ENCODE results near the gene LBR.

LBR gene

GRCh38 chr1:225378880-225379279 is 49.0 kb downstream of the LBR start (continued):
- TF ChIP-seq ZNF398 (tag by site-specific recombination; IDR thresholded peaks at IDR 0.05) (peak; percentile 36; the same call in 1 of the 2 replicates), MYNN (tag by site-specific recombination; IDR thresholded peaks at IDR 0.05; ENCODE audit: borderline replicate concordance) (no peak), SP2 (tag by site-specific recombination; IDR thresholded peaks at IDR 0.05) (no peak), ZNF777 (tag by site-specific recombination; IDR thresholded peaks at IDR 0.05; ENCODE audit: borderline replicate concordance) (no peak), ZNF658 (tag by site-specific recombination; IDR thresholded peaks at IDR 0.05) (no peak), ZEB2 (tag by site-specific recombination; IDR thresholded peaks at IDR 0.05) (peak; percentile 61; the same call in 1 of the 2 replicates), INSM2 (tag by site-specific recombination; IDR thresholded peaks at IDR 0.05) (peak; percentile 91), ZNF660 (tag by site-specific recombination; IDR thresholded peaks at IDR 0.05) (peak; percentile 95), ZNF140 (tag by site-specific recombination; IDR thresholded peaks at IDR 0.05) (no peak), ZFP69B (tag by site-specific recombination; IDR thresholded peaks at IDR 0.05) (0 out of 2 replicates have a peak, but pooled peaks have one; percentile 35), PRDM2 (tag by site-specific recombination; IDR thresholded peaks at IDR 0.05; ENCODE audit: borderline replicate concordance) (no peak), ZNF37A (tag by site-specific recombination; IDR thresholded peaks at IDR 0.05) (no peak), ZBTB1 (tag by site-specific recombination; IDR thresholded peaks at IDR 0.05) (no peak), ZNF155 (tag by site-specific recombination; IDR thresholded peaks at IDR 0.05) (no peak), OSR2 (tag by site-specific recombination; IDR thresholded peaks at IDR 0.05) (peak; percentile 70), ZNF776 (tag by site-specific recombination; IDR thresholded peaks at IDR 0.05; ENCODE audit: borderline replicate concordance) (no peak), ZNF366 (tag by site-specific recombination; conservative IDR thresholded peaks at IDR 0.05) (no peak), ZNF354C (tag by site-specific recombination; IDR thresholded peaks at IDR 0.05; ENCODE audit: borderline replicate concordance, low read depth) (no peak), ZNF239 (tag by site-specific recombination; IDR thresholded peaks at IDR 0.05) (no peak), ZNF768 (tag by site-specific recombination; IDR thresholded peaks at IDR 0.05) (no peak), ZNF138 (tag by site-specific recombination; IDR thresholded peaks at IDR 0.05; ENCODE audit: borderline replicate concordance) (no peak), TCF7L2 (IDR thresholded peaks at IDR 0.05; ENCODE audit: borderline replicate concordance, low read depth, low read length) (no peak), SP3 (tag by site-specific recombination; IDR thresholded peaks at IDR 0.05) (no peak), ZNF121 (tag by site-specific recombination; IDR thresholded peaks at IDR 0.05) (no peak)
- TF ChIP-seq, protein P1, sequence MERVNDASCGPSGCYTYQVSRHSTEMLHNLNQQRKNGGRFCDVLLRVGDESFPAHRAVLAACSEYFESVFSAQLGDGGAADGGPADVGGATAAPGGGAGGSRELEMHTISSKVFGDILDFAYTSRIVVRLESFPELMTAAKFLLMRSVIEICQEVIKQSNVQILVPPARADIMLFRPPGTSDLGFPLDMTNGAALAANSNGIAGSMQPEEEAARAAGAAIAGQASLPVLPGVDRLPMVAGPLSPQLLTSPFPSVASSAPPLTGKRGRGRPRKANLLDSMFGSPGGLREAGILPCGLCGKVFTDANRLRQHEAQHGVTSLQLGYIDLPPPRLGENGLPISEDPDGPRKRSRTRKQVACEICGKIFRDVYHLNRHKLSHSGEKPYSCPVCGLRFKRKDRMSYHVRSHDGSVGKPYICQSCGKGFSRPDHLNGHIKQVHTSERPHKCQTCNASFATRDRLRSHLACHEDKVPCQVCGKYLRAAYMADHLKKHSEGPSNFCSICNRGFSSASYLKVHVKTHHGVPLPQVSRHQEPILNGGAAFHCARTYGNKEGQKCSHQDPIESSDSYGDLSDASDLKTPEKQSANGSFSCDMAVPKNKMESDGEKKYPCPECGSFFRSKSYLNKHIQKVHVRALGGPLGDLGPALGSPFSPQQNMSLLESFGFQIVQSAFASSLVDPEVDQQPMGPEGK (tag by site-specific recombination; IDR thresholded peaks at IDR 0.05), result peak; percentile 17; the same call in 1 of the 2 replicates
- TF ChIP-seq, protein P2, sequence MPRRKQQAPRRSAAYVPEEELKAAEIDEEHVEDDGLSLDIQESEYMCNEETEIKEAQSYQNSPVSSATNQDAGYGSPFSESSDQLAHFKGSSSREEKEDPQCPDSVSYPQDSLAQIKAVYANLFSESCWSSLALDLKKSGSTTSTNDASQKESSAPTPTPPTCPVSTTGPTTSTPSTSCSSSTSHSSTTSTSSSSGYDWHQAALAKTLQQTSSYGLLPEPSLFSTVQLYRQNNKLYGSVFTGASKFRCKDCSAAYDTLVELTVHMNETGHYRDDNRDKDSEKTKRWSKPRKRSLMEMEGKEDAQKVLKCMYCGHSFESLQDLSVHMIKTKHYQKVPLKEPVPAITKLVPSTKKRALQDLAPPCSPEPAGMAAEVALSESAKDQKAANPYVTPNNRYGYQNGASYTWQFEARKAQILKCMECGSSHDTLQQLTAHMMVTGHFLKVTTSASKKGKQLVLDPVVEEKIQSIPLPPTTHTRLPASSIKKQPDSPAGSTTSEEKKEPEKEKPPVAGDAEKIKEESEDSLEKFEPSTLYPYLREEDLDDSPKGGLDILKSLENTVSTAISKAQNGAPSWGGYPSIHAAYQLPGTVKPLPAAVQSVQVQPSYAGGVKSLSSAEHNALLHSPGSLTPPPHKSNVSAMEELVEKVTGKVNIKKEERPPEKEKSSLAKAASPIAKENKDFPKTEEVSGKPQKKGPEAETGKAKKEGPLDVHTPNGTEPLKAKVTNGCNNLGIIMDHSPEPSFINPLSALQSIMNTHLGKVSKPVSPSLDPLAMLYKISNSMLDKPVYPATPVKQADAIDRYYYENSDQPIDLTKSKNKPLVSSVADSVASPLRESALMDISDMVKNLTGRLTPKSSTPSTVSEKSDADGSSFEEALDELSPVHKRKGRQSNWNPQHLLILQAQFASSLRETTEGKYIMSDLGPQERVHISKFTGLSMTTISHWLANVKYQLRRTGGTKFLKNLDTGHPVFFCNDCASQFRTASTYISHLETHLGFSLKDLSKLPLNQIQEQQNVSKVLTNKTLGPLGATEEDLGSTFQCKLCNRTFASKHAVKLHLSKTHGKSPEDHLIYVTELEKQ (tag by site-specific recombination; IDR thresholded peaks at IDR 0.05; ENCODE audit: borderline replicate concordance), result peak; percentile 57; the same call in 1 of the 2 replicates

Data from HEK293 (cell line).